ENCODE data around the gene CRIM1.

DNA sequence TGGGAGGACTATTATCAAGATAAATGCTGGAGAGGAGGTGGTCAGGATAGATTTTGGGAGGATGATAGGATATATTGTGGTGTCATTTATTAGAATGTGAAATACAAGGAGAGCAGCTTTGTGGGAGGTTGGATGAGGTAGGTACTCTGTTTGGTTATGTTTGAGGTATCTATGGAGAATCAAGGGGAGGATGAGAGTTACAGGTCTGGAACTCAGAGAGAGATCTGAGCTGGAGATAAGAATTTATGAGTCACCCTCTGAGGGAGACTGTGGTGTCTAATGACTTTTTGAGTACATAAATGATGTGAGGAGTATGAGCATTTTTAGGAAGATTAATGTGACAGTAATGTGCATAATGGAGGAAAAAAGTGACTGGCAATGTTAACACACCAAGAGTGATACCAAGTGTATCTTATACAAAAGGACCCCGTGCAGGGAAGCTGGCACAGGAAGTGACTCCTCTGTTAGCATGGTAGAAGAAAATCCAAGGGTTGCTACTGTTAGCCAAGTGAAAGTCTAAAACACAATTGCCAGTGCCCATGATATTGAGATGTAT, 48.2 kb downstream of the CRIM1 start:
- TF ChIP-seq, protein P1, sequence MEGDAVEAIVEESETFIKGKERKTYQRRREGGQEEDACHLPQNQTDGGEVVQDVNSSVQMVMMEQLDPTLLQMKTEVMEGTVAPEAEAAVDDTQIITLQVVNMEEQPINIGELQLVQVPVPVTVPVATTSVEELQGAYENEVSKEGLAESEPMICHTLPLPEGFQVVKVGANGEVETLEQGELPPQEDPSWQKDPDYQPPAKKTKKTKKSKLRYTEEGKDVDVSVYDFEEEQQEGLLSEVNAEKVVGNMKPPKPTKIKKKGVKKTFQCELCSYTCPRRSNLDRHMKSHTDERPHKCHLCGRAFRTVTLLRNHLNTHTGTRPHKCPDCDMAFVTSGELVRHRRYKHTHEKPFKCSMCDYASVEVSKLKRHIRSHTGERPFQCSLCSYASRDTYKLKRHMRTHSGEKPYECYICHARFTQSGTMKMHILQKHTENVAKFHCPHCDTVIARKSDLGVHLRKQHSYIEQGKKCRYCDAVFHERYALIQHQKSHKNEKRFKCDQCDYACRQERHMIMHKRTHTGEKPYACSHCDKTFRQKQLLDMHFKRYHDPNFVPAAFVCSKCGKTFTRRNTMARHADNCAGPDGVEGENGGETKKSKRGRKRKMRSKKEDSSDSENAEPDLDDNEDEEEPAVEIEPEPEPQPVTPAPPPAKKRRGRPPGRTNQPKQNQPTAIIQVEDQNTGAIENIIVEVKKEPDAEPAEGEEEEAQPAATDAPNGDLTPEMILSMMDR (conservative IDR thresholded peaks at IDR 0.05; ENCODE audit: low read depth, low read length): no peak
- no peak for TF ChIP-seq EZH2 (IDR thresholded peaks at IDR 0.05; ENCODE audit: borderline replicate concordance, low read depth, low read length, poor library complexity, severe bottlenecking)

Data from A673 (cell line).